Measurements from ENCODE around the gene PTDSS2. TPM values are rescaled to one million over a fixed set of nuclear protein-coding genes. Genes with fewer than 3 reads are reported as not detected.
A peak's percentile ranks its signal among the peaks of the same experiment; 100 is the strongest.

PTDSS2 gene
- total and polyA plus RNA-seq, 2 of the 4 experiments (the other 2 are of a cell fraction), result 23.5 to 26.6 TPM

- dilution Hi-C loops (cut with HindIII; ENCODE audit: low sequenced_read_pairs, unreplicated experiment), result no loop called here
- Histone ChIP-seq H3K4me3 (ENCODE audit: insufficient read depth, low read depth, low read length) (peak overlapping the region; percentile 29; the same call in 1 of the 2 replicates), H4K5ac (ENCODE audit: low read depth, low read length) (no peak overlapping the region; the same call in 1 of the 2 replicates), H2AK9ac (replicated peaks; ENCODE audit: low read depth, low read length, poor library complexity) (peak overlapping the region; percentile 68), H3K18ac (ENCODE audit: low read depth, low read length) (no peak overlapping the region), H2BK5ac (ENCODE audit: low read depth, low read length, poor library complexity, severe bottlenecking) (no peak overlapping the region), H3K79me1 (ENCODE audit: low read depth in 1 of 2, low read length in 2 of 2) (peaks cover 31 to 81% of the 10 kb centered on the region in 2 experiments), H3K27me3 (ENCODE audit: control insufficient read depth, insufficient read depth, low read length) (no peaks in the 10 kb centered on the region), H3K4me1 (ENCODE audit: control insufficient read depth, insufficient read depth, low read length) (peaks cover 12% of the 10 kb centered on the region), H4K8ac (ENCODE audit: low read depth in 2 of 2, low read length in 2 of 2) (peak overlapping the region; percentile 10 to 40; a peak in 1 of 4 replicates), H3K9ac (ENCODE audit: low read depth, low read length) (no peak overlapping the region), H3K4ac (ENCODE audit: low read depth, low read length) (peak overlapping the region; percentile 76), H3K9me1 (ENCODE audit: insufficient read depth, low read length) (peaks cover 5% of the 10 kb centered on the region), H3K14ac (replicated peaks; ENCODE audit: low read depth, low read length) (no peak overlapping the region), H2BK15ac (ENCODE audit: low read depth, low read length) (no peak overlapping the region), H2BK120ac (ENCODE audit: low read depth, low read length) (no peak overlapping the region), H3K36me3 (ENCODE audit: control insufficient read depth, insufficient read depth, low read length) (peaks cover 23% of the 10 kb centered on the region), H3K9me3 (ENCODE audit: control insufficient read depth, insufficient read depth, low read length) (no peaks in the 10 kb centered on the region), H2BK20ac (ENCODE audit: low read depth, low read length) (no peak overlapping the region), H2AK5ac (ENCODE audit: low read depth, low read length) (no peak overlapping the region; the same call in 1 of the 2 replicates), H3K4me2 (ENCODE audit: low read depth, low read length) (peak overlapping the region; percentile 67), H2AFZ (replicated peaks; ENCODE audit: low read length, poor library complexity) (no peak overlapping the region), H4K20me1 (ENCODE audit: insufficient read depth, low read length) (peaks cover 15% of the 10 kb centered on the region), H3K56ac (ENCODE audit: extremely low read depth, insufficient read depth, low read length) (no peak overlapping the region), H3K23ac (ENCODE audit: low read depth, low read length) (peak overlapping the region; percentile 30), H3K27ac (ENCODE audit: insufficient read depth, low read length) (no peak overlapping the region), H4K91ac (ENCODE audit: insufficient read depth, low read depth, low read length) (no peak overlapping the region)
- intact Hi-C loops (cut with micrococcal nuclease), result no loop called here
- BruUV-seq (replicated peaks), result no TSS peak
- no peak for DNase-seq
- ATAC-seq (ENCODE audit: low read depth), result no peak
- no peak for TF ChIP-seq ELK1 (IDR thresholded peaks at IDR 0.05; ENCODE audit: borderline replicate concordance, low read depth, low read length)
- no peak for TF ChIP-seq NFE2L2 (IDR thresholded peaks at IDR 0.05; ENCODE audit: low read depth, low read length)
- no peak for TF ChIP-seq MAFK (IDR thresholded peaks at IDR 0.05; ENCODE audit: low read depth, low read length)
- TF ChIP-seq CTCF (conservative IDR thresholded peaks at IDR 0.05; ENCODE audit: low read depth, low read length), result no peak
- no peak for TF ChIP-seq SMC3 (IDR thresholded peaks at IDR 0.05; ENCODE audit: low read depth, low read length)
- TF ChIP-seq MAZ (IDR thresholded peaks at IDR 0.05; ENCODE audit: borderline replicate concordance, low read depth, low read length), result no peak
- no peak for TF ChIP-seq CEBPB (IDR thresholded peaks at IDR 0.05; ENCODE audit: low read depth, low read length)
- TF ChIP-seq USF2 (IDR thresholded peaks at IDR 0.05; ENCODE audit: low read depth, low read length), result no peak
- TF ChIP-seq POLR2A (IDR thresholded peaks at IDR 0.05; ENCODE audit: low read depth, low read length), result no peak
- CTCF ChIA-PET, result interaction anchor here (1.3 kb wide), 1 partner anchor 35 kb away, joined by 5 read pairs; no protein-coding TSS in a partner anchor
- POLR2A ChIA-PET (ENCODE audit: unreplicated experiment), result no interaction called here
- no CpG with 5 or more reads among the region's 7 CpGs for WGBS, 2 experiments (ENCODE audit: extremely low coverage in 2 of 2, insufficient read length in 1 of 2)
- in situ Hi-C loops (cut with MboI; ENCODE audit: low sequenced_read_pairs), result no loop called here
Observed at GRCh38 chr11:504994-505344, 54.9 kb downstream of the PTDSS2 start.
